ENCODE results near the gene LILRB3. TPM values are rescaled to one million over a fixed set of nuclear protein-coding genes. Genes with fewer than 3 reads are reported as not detected.
"Not testable (repeated sequence)": the region's sequence is repeated elsewhere in the genome, so short reads cannot be mapped to it uniquely, and the experiment has no call there.

Gene LILRB3
- not detected for polyA plus RNA-seq (2013, experiment 1 of 2)
- not detected for polyA plus RNA-seq (2013, experiment 2 of 2)

DNA sequence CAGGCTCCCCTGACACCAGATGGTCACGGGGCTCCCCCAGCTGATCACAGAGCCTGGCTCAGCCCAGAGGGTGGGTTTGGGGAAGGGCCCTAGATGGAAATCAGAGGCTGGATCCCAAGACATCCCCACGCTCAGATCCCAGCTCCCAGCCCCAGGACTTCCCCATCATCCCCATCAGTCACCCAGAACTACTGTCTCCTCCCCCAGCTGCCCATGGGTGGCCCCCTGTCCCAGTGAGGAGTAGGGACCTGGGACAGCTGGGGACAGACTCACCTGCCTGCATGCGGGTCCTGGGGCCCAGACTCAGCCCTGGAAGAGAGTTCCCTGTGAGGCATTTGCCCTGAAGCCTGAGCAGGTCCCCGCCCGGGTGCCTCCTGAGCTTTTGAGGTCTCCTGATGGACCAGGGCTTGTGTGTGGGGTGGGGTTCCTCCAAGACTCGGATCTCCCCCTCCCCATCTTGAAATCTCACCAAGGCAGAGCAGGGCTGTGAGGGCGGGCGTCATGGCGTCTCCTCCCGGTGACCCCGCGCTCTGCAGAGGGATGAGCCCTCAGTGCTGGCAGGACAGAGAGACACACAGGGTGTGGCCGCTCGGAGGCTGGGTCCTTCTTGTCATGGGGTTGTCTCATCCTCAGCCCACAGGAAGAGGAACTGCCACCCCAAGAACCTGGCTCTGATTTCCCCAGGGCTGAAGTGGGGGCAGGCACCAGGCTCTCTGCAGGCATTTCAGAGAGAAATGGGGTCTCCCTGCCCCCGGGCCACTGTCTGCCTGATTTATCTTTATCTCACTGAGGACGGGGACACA is at the start of gene LILRB3:
TSS of gene LILRB3 (minus strand) at position 534 of the 803 bp plus-strand sequence. CDS start at position 503, 31 bp downstream.
- not testable (repeated sequence) for H3K4me3 ChIP-seq (ENCODE audit: extremely low read depth, insufficient read depth, low read length, poor library complexity, severe bottlenecking); H3K27ac ChIP-seq (ENCODE audit: low read depth, low read length, severe bottlenecking); H3K9me3 ChIP-seq (ENCODE audit: control insufficient read depth, low read length); H3K36me3 ChIP-seq (ENCODE audit: control insufficient read depth, insufficient read depth, low read length); H3K4me1 ChIP-seq (ENCODE audit: control insufficient read depth, insufficient read depth, low read length, poor library complexity, severe bottlenecking)
- 75 to 87% methylated on average over 3 to 4 of the region's 16 CpGs for WGBS, 2 experiments (ENCODE audit: insufficient coverage in 2 of 2)

DNA sequence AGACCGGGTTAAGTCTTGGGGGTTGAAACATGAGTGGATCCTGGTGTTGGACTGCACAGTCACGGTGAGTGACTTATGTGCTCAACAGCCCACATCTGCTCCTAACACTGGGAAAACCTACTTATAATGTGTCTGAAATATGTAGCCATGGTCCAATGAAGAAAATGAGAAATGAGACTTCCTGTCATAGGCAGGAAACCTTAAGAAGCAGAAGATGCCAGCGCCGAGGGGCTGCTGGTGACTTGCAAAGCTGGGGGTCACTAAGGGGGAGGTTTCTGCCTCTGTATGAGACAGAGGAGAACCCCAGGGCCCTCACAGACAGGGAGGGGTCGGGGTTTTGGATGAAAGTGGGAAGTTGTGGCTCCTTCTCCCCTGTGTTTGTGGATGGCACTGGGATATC is 49.4 kb upstream of the LILRB3 start:
- WGBS, 2 experiments (ENCODE audit: insufficient coverage in 2 of 2) = 82 to 91% methylated on average over 3 to 4 of the region's 5 CpGs
- not testable (repeated sequence) for H3K9me3 ChIP-seq (ENCODE audit: control insufficient read depth, low read length); H3K36me3 ChIP-seq (ENCODE audit: control insufficient read depth, insufficient read depth, low read length); H3K4me3 ChIP-seq (ENCODE audit: extremely low read depth, insufficient read depth, low read length, poor library complexity, severe bottlenecking); H3K27ac ChIP-seq (ENCODE audit: low read depth, low read length, severe bottlenecking); H3K4me1 ChIP-seq (ENCODE audit: control insufficient read depth, insufficient read depth, low read length, poor library complexity, severe bottlenecking)

DNA sequence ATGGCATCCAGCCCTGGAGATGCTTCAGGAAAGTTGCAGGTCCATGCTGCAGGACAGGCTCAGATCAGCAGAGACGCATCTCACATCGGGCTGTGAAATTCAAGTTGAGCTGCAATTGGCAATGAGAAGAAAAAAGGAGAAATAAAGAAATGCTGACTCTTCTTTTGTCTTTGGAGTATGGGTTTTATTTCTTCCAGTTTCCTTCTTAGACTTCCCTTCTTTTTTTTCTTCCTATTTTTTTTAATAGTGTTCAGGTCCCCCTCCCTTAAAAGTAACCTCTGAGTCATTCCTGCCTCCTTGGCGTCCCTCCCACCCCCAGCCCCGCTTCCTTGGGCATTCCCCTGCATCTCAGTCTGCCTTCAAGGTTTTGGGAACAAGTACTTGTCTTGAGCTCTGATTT is 48.8 kb upstream of the LILRB3 start:
- not testable (repeated sequence) for H3K9me3 ChIP-seq (ENCODE audit: control insufficient read depth, low read length); H3K27ac ChIP-seq (ENCODE audit: low read depth, low read length, severe bottlenecking)
- 53% methylated on average over 2 of the region's 4 CpGs; no CpG with 5 or more reads in 1 of the 2 experiments for WGBS, 2 experiments (ENCODE audit: insufficient coverage in 2 of 2)

DNA sequence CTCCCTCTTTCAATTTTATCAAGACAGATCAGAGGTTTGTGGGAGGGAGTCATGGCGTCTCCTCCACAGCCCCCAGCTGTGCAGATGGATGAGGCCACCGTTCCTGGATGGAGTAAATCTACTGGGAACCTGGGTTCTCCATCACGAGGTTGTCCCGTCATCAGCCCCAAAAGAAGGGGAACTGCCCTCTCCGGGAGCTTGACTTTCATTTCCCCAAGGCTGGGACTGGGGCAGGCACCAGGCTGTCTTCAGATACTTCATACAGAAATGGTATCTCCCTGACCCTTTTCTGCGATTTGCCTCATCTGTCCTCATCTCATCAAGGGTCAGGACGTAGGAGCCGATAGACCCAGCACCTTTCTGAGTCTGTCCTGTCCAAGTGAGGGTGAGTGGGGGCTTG is 48.3 kb upstream of the LILRB3 start:
- Histone ChIP-seq H3K4me3 (ENCODE audit: extremely low read depth, insufficient read depth, low read length, poor library complexity, severe bottlenecking) (no peak overlapping the region), H3K27ac (ENCODE audit: low read depth, low read length, severe bottlenecking) (no peak overlapping the region), H3K4me1 (ENCODE audit: control insufficient read depth, insufficient read depth, low read length, poor library complexity, severe bottlenecking) (no peaks in the 10 kb centered on the region), H3K9me3 (ENCODE audit: control insufficient read depth, low read length) (no peaks in the 10 kb centered on the region), H3K36me3 (ENCODE audit: control insufficient read depth, insufficient read depth, low read length) (no peaks in the 10 kb centered on the region)
- WGBS, 2 experiments (ENCODE audit: insufficient coverage in 2 of 2) = 75 to 88% methylated on average over 8 of the region's 8 CpGs

More for the DNA sequence above, 48.8 kb upstream of the LILRB3 start:
- not testable (repeated sequence) for H3K4me1 ChIP-seq (ENCODE audit: control insufficient read depth, insufficient read depth, low read length, poor library complexity, severe bottlenecking); H3K36me3 ChIP-seq (ENCODE audit: control insufficient read depth, insufficient read depth, low read length); H3K4me3 ChIP-seq (ENCODE audit: extremely low read depth, insufficient read depth, low read length, poor library complexity, severe bottlenecking)

DNA sequence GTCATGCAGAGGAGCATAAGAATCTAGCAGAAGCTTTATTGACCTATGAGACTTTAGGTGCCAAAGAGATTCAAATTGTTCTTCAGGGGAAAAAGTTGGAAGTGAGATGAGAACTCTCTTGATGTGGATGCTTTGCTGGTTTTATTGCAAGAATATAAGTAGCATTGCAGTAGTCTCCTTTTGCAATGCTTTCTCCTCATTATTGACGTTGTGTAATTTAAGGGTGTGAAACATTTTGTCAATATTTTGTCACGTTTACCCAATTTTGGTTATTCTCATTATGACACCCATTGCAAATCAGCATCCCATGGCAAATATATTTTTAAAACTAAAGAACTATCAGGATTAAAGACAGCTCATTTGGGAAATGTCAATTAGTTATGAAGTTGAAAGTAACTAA is 46.1 kb upstream of the LILRB3 start:
- no peaks in the 10 kb centered on the region for H3K9me3 ChIP-seq (ENCODE audit: control insufficient read depth, low read length)
- no peak overlapping the region for H3K27ac ChIP-seq (ENCODE audit: low read depth, low read length, severe bottlenecking)
- H3K4me3 ChIP-seq (ENCODE audit: extremely low read depth, insufficient read depth, low read length, poor library complexity, severe bottlenecking) = no peak overlapping the region
- H3K36me3 ChIP-seq (ENCODE audit: control insufficient read depth, insufficient read depth, low read length) = no peaks in the 10 kb centered on the region
- no peaks in the 10 kb centered on the region for H3K4me1 ChIP-seq (ENCODE audit: control insufficient read depth, insufficient read depth, low read length, poor library complexity, severe bottlenecking)
- no CpG with 5 or more reads among the region's 2 CpGs for WGBS, 2 experiments (ENCODE audit: insufficient coverage in 2 of 2)

DNA sequence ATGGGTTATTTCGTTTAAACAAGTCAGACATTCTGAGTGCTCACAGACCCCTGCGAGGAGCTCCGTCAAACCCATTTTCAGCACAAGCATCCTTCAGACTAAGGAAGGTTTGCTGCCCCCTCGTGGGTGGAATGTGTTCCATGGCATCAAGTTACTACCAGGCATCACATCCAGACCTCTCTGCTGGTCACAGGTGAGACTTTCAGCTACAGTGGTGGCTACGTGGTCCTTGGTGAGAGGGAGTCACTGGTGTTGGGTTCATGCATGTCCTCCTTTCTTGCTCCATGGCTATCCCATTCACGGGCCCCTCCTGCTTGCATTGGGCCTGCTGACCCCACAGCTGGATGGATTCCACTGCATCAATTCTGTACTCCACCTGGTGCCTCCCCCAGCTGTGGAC is 43.3 kb upstream of the LILRB3 start:
- no peak overlapping the region for H3K4me3 ChIP-seq (ENCODE audit: extremely low read depth, insufficient read depth, low read length, poor library complexity, severe bottlenecking)
- WGBS, 2 experiments (ENCODE audit: insufficient coverage in 2 of 2) = 9 to 16% methylated on average over 2 to 4 of the region's 6 CpGs

DNA sequence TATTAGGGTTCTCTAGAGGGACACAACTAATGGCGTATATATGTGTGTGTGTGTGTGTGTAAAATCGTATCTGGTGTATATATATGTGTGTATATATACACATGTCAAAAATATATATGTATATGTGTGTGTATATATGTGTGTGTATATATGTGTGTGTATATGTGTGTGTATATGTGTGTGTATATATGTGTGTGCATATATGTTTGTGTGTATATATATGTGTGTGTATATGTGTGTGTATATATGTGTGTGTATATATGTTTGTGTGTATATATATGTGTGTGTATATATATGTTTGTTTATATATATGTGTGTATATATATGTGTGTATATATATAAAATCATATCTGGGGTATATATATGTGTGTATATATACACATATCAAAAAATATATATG is 39.7 kb upstream of the LILRB3 start:
- H3K36me3 ChIP-seq (ENCODE audit: control insufficient read depth, insufficient read depth, low read length) = no peaks in the 10 kb centered on the region
- WGBS, 2 experiments (ENCODE audit: insufficient coverage in 2 of 2) = no CpG with 5 or more reads among the region's 2 CpGs
- no peak overlapping the region for H3K4me3 ChIP-seq (ENCODE audit: extremely low read depth, insufficient read depth, low read length, poor library complexity, severe bottlenecking)
- H3K27ac ChIP-seq (ENCODE audit: low read depth, low read length, severe bottlenecking) = no peak overlapping the region
- H3K4me1 ChIP-seq (ENCODE audit: control insufficient read depth, insufficient read depth, low read length, poor library complexity, severe bottlenecking) = no peaks in the 10 kb centered on the region
- H3K9me3 ChIP-seq (ENCODE audit: control insufficient read depth, low read length) = no peaks in the 10 kb centered on the region

More for the DNA sequence above, 43.3 kb upstream of the LILRB3 start:
- Histone ChIP-seq H3K4me1 (ENCODE audit: control insufficient read depth, insufficient read depth, low read length, poor library complexity, severe bottlenecking) (no peaks in the 10 kb centered on the region), H3K36me3 (ENCODE audit: control insufficient read depth, insufficient read depth, low read length) (no peaks in the 10 kb centered on the region), H3K27ac (ENCODE audit: low read depth, low read length, severe bottlenecking) (no peak overlapping the region), H3K9me3 (ENCODE audit: control insufficient read depth, low read length) (no peaks in the 10 kb centered on the region)

DNA sequence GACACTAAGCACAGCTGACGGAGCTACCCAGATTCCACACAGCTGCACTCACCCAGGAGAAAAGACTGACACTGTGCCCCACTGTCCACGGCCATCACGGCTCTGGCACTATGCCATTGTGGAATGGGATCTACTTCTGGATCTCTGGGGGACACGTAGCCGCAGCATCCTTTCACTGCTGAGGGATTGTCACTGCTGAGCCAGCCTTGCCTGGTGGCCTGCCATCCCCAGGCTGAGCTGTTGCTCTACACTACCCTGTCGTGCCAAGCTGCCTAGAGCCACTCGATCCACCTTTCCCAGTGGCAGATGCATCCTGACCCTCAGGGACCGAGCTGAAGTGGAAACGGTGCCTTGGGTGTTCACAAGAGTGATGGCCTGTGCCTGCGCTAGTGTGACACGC is 39.3 kb upstream of the LILRB3 start:
- Histone ChIP-seq H3K27ac (ENCODE audit: low read depth, low read length, severe bottlenecking) (no peak overlapping the region), H3K9me3 (ENCODE audit: control insufficient read depth, low read length) (no peaks in the 10 kb centered on the region), H3K4me3 (ENCODE audit: extremely low read depth, insufficient read depth, low read length, poor library complexity, severe bottlenecking) (no peak overlapping the region), H3K36me3 (ENCODE audit: control insufficient read depth, insufficient read depth, low read length) (no peaks in the 10 kb centered on the region), H3K4me1 (ENCODE audit: control insufficient read depth, insufficient read depth, low read length, poor library complexity, severe bottlenecking) (no peaks in the 10 kb centered on the region)
- 76 to 81% methylated on average over 9 to 11 of the region's 11 CpGs for WGBS, 2 experiments (ENCODE audit: insufficient coverage in 2 of 2)

DNA sequence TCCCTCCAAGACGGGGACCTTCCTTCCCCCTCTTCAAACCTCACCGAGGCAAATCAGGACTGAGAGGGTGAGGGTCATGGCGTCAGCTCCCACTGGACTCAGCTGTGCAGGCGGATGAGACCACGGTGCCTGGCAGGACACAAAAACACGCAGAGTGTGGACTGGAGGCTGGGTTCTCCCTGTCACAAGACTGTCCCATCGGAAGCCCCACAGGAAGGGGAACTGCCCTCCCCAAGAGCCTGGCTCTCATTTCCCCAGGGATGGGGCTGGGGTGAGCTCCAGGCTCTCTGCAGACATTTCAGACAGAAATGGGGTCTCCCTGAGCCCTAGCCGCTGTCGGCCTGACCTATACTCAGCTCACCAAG is 34.3 kb upstream of the LILRB3 start, which contains the start of gene LILRB5:
TSS of gene LILRB5 (minus strand) at position 158 of the 365 bp plus-strand sequence. CDS start at position 78, 80 bp downstream.
- WGBS, 2 experiments (ENCODE audit: insufficient coverage in 2 of 2) = 92 to 98% methylated on average over 5 to 6 of the region's 9 CpGs

DNA sequence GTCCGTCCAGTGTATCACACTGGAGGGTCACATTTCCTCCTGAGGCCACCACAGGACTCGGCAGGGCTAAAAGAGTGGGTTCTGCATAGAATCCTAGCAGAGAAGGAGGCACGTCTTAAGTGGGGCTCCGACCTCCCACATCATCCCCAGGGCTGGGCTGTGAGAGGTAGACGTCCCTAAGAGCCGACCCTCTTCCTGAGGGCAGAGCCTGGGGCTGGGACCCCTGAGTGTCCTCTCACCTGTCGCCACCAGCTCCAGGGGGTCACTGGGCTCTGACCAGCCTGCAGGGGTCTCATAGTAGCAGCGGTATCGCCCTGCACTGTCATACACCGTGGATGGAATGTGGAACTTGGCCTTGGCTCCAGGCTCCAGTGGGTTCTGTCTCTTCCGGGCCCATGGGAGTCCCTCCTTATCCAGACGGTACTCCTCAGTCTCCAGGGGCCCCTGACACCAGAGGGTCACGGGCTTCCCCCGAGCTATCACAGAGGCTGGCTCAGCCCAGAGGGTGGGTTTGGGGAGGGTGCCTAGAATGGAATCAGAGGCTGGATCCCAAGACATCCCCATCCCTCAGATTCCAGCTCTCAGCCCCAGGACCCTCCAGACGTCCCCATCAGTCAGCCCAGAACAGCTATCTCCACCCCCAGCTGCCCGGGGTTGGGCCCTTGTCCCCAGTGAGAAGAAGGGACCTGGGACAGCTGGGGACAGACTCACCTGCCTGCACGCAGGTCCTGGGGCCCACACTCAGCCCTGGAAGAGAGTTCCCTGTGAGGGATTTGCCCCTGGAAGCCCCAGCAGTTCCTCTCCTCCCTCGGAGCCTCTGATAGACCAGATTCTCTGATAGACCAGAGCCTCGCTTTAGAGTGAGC is 33.7 kb upstream of the LILRB3 start:
- H3K9me3 ChIP-seq (ENCODE audit: control insufficient read depth, low read length) = no peaks in the 10 kb centered on the region
- no peak overlapping the region for H3K4me3 ChIP-seq (ENCODE audit: extremely low read depth, insufficient read depth, low read length, poor library complexity, severe bottlenecking)
- no peaks in the 10 kb centered on the region for H3K36me3 ChIP-seq (ENCODE audit: control insufficient read depth, insufficient read depth, low read length)
- no peak overlapping the region for H3K27ac ChIP-seq (ENCODE audit: low read depth, low read length, severe bottlenecking)
- H3K4me1 ChIP-seq (ENCODE audit: control insufficient read depth, insufficient read depth, low read length, poor library complexity, severe bottlenecking) = no peaks in the 10 kb centered on the region
- WGBS, 2 experiments (ENCODE audit: insufficient coverage in 2 of 2) = 89 to 90% methylated on average over 11 to 16 of the region's 19 CpGs

More for the DNA sequence above, 34.3 kb upstream of the LILRB3 start, which contains the start of gene LILRB5:
- no peaks in the 10 kb centered on the region for H3K36me3 ChIP-seq (ENCODE audit: control insufficient read depth, insufficient read depth, low read length)
- no peak within 1 kb of the TSS for H3K4me3 ChIP-seq (ENCODE audit: extremely low read depth, insufficient read depth, low read length, poor library complexity, severe bottlenecking)
- H3K27ac ChIP-seq (ENCODE audit: low read depth, low read length, severe bottlenecking) = no peak within 1 kb of the TSS
- H3K4me1 ChIP-seq (ENCODE audit: control insufficient read depth, insufficient read depth, low read length, poor library complexity, severe bottlenecking) = no peaks in the 10 kb centered on the region
- H3K9me3 ChIP-seq (ENCODE audit: control insufficient read depth, low read length) = no peaks in the 10 kb centered on the region

All from mesodermal cell (in vitro differentiated cells).